T follicular helper cell (primary cell): ENCODE measurements around the gene GPRIN2.
"Not testable (repeated sequence)": the region's sequence is repeated elsewhere in the genome, so short reads cannot be mapped to it uniquely, and the experiment has no call there.

Experiments used
- DNase-seq: peaks from one replicate; pipeline ENCODE4 v3.0.0-alpha.2; 2020; ENCODE audit warnings: low read depth

GPRIN2 gene

DNA sequence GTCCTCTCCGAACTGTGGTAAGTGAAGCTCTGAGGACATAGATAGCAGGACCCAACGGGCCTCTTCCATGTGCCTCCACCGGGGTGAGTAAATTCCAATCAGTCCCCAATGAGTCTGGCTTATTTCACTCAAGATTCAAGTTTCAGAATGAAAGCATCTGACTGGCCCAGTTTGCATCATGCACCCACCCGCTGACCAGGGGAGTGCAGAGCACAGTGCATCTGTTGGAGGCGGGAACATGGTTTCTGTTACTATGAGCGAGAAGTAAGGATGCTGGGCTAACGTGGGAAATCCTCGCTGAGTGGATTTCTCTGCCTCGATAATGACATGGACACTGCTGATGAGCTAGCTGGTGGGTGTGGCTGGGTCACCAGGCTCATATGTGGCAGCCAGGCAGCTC lies 10.7 kb upstream of the GPRIN2 start:
- not testable (repeated sequence) for DNase-seq

DNA sequence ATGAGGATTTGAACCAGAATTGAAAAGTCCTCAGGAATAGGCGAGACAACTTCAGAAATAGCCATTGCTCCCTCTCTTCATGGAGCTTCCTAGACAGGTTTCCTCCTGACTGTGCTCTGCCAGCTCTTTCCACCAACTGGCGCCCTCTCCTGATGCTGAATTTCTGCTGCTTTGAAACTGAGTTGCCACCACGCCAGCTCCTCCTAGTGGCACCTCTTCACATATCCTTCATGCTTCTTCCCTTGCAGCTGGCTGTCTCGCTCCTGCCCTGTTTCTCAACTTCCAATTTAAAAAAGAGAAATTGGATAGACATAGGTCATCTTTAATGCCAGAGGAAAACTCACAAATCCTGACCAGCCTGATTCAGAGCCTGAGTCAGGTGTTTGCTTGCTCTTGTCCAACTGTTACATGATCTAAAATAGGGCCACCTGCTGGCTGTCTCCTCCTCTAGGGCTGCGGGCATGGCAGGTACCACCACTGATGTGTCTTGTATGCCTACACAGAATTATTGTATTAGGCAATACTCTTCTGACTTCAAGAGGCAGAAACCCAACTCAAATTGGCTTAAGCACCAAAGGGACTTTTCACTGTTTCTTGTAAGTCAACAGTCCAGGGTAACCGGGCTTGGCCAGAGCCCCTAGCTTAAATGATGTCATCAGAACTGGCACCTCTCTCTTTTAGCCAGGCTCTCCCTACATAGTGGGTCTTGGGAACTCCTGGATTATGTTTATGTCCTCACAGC lies 9.3 kb upstream of the GPRIN2 start:
- DNase-seq = peak; percentile 29

DNA sequence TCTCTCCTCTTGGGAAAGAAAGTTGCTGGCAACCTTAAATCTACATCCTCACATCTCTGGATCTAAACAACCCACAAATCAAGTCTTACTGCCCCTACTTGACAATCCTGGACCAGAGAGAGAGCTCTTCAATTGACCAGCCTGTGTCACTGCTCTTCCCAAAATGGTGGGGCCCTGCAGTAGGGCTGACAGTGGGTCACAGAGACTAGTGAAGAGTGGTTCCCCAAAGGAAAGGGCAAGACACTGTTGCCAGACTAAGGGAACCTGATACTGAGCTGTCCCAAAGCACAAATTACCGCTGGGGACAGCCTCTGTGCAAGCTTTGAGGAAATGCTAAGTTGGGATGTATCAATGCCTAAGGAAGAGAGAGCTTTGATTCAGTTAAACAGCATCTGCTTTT lies 4.5 kb upstream of the GPRIN2 start:
- no peak for DNase-seq

DNA sequence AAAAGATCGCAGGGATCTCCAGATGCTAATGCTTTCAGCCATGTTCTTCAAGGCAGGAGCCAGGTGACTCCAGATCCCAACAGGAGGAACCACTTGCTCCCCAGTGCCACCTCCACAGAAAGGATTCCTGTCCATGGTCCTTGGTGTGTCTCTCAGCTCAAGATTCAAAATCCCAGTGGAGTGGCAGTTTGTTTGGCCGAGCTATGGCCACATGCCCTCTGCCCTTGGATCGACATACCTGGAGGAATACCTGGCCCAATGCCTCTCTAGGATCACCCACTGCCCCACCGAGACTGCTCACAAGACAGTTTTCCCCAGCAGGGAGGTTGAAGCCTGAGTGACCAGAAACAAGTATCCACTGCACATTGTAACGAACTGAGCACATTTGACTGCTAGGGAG lies 3.9 kb upstream of the GPRIN2 start:
- DNase-seq = no peak

DNA sequence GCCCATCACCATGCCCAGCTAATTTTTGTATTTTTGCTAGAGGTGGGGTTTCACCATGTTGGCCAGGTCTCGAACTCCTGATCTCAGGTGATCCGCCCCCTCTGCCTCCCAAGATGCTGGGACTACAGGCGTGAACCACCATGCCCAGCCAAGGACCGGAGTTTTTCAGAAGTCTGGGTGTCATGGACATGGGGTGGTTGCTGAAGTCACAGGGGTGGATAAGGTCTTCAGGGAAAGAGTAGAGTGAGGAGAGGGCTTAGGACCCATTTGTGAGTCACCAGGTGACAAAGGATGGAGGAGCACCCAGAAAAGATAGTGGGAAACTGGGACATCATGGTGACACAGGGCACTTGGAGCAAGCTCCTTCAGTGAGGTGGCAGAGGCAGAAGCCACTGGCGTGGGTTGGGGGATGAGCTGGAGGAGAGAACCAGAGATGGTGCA lies 2.8 kb upstream of the GPRIN2 start:
- no peak for DNase-seq

DNA sequence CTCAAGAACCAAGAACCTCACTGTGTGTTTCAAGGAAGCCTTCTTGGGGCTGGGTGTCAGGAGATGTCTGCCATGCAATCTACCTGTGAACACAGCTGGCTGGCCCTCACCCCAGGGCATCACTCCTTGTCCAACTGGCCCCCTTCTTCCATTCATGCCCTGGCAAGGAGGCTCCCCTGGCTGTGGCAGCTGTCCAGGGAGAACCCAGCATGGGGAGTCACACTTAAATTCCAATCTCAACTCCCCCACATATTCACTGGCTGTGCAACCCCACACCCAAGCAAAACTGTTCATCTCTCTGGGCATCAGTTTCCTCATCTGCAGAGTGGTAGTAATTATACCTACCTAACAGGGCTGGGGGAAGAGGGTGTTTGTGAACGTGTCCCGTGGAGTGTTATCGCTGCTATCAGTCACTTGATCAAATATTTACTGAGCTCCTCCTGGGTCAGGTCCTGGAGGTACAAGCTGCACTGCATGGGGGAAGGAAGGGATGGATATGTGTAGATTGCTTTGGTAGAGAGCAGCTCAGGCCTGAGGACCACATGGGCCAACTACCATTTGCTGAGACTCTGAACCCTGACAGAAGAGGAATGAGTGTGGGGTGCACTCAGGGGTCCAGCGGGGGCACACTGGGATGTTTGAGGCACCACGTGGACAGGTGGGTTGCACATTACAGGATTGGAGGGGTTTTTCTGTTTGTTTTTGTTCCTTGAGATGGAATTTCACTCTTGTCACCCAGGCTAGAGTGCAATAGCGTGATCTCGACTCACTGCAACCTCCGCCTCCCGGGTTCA lies 2.1 kb upstream of the GPRIN2 start:
- no peak for DNase-seq

DNA sequence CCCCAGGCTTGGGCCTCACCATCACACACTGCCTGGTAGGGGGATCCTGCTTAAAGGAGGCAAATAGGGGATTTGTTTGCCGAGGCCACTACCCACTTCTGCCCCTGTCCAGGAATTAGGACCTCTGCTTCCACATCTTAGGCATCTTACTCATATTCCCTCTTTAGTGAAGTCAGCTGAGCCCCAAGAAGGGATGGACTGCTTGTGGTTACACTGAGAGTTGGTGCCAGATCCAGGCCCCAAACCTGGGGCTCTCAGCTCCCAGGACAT lies 1.6 kb upstream of the GPRIN2 start:
- no peak for DNase-seq

DNA sequence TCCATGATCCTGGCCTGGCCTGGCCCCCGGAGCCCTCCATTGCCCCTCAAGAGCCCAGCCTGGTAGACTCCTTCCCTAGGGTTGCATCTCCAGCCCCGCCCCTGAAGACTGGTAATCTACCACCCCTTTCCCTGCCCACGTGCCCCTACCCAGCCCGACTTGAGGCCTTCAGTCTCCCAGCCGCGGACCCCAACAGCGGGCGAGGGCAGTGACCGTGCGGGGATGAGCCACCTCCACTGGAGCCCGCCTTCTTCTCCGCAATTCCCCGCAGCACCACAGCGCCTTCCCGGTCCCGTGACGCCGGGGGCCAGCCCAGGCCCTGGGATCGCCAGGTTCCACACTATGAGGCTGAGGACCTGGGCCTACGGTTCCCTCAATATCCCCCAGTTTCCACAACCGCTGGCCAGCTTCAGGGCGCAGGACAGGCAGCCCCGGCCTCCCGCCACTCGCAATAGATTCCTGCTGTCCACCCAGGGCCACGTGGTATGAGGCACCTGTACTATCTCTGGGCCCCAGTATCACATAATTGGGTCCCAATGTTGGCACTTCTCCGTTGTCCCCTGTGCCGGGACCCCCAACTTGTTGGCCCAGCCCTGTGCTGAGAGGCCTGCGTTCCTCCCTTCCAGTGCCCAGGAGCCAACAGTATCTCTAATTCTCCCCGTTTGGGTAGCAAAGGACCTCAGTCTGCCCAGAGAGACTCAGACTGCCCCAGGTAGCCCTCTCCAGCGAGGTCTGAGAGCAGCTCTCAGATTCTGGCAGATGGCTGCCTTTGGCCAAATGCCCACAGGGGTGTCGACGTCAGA lies 1.1 kb upstream of the GPRIN2 start:
- DNase-seq = no peak

DNA sequence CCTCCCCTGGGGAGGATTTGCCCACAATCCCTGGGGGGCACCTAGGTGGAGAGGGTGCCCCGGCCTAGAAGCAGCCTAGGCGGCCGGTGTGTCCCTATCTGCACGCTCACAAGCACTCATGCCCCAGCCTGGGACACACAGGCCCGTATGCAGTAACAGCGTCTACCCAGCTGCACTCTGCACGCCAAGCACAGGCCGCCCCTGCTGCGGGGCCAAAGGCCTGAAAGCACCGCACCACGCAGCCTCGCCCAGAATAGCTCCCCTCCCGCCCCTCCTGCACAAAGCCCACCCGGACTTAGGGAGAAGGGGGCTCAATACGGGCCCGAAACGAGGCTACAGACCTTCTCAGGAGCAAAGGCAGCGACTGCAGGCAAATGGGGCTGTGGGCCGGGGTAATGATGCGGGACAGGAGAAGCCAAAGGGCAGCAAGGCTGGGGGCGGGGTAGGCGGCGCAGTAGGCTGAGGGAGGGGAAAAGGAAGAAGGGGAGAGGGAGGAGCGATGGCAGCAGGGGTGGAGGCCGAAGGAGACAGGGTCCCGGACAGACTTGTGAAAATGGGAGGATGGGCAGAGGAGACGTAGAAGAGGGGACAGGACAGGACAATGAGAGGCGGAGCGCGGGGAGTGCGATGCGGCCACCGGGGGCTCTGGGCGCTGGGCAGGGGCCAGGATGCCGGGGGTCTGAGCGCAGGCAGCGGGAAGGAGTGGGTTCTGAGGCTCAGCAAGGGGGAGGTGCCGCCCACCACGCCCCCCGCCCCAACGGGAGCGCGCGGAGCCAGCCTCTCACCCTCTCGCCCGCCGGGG lies 544 bp downstream of the GPRIN2 start:
- DNase-seq = no peak

DNA sequence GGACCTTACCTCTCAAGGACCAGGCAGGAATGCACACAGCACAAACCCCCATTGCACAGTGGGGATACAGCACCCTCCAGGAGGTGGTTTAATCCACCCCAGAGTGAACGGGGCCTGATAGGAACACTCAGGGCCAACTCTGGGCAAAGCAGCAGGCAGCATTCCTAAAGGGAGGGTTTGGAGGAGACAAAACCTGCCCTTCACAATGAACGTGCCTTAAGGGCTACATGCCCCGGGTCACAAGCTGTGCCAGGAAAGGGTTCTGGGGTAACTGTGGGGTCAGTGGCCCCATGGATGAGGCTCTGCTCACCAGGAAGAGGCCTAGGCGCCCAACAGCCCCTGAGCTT lies 1.1 kb downstream of the GPRIN2 start:
- no peak for DNase-seq

DNA sequence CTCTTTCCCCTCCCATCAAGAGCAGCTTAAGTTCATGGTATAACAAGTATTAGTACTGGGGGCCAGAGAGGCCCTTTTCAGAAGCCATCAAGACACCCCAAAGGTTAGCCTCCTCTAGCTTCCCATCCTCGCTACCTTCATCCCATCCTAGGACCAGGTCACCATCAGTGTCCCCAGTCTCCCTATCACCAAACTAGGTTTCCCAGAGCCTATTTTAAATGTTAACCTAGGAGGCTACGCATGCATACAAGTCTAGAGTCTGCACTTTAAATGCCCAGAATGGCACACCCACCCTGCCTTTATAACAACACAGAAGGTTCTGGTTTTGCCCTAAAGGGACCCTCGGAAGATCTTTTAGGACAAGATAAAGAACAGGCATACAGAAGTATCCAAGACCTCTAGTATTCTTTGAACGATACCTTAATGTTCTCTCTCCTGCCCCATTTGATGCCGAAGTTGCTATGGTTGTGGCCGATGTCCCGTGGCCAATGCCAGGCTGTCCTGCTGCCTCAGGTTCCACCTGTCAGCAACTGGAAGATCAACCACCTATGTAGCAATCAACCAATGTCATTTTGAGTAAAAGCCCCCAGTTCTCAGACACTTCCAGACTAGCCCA lies 2.2 kb downstream of the GPRIN2 start:
- DNase-seq = no peak

DNA sequence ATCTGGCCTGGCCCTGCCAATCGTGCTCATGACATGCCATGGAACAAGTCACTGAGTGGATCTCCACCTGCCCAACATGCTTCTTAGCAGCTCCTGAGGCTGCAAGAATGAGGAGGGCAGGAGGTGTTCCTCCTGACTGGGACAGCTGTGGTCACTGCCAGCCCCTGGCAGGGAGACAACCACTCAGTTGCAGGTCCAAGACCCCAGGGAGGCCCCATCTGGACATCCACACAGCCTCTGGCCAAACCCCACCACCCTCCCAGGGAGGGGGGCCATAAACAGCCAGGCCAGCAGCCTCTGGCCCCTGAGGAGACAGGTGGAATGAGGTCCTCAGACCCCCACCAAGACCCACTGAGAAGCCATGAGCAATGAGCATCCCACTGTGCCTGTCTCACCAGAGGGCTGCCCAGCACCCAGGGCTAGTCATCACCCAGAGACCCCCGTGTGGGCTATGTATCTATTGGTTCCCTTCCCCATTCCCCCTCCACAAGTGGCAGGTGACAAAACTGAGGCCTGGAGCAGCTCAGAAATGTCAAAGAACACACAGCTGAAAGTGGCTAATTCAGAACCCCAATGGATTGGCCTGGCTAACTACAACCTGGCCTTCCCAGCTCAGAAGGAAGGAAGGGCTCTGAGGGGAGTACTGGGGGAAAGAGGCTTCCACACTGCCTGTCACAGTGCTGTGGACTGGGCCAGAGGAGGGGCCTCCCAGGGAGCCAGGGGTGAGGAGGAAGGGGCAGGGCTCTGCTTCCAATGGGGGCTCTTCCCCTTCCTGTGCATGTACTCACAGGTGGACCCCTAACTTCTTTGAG lies 3.0 kb downstream of the GPRIN2 start:
- no peak for DNase-seq

DNA sequence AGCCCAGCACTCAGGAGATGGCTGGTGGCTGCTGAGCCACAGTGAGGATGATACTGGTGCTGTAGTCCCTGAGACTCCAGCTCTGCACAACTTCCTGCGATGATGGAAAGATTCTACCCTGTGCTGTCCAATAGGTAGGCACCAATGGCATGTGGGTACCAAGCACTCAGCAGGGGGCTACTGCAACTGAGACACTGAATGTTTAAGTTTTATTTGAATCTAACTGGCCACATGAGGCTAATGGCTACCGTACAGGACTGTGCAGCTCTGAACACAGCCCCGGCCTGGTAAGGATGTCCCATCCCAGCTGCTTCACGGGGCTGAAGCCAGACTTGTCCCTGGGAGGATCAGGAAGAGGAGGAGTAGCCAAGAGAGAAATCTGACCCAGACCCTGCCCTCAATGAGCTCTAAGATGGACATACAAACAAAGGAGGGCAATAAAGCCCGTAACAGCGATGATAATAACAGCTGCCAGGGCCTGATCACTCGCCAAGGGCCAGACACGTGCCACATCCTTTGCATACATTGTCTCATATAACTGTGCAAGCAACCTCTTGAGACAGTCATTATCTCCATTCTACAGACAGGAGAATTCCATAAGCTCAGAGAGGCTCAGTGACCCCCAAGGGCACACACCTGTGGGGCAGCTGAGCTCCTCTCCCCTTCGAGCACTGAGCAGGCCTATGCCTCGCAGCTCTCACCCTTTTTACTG lies 3.8 kb downstream of the GPRIN2 start:
- DNase-seq = no peak

DNA sequence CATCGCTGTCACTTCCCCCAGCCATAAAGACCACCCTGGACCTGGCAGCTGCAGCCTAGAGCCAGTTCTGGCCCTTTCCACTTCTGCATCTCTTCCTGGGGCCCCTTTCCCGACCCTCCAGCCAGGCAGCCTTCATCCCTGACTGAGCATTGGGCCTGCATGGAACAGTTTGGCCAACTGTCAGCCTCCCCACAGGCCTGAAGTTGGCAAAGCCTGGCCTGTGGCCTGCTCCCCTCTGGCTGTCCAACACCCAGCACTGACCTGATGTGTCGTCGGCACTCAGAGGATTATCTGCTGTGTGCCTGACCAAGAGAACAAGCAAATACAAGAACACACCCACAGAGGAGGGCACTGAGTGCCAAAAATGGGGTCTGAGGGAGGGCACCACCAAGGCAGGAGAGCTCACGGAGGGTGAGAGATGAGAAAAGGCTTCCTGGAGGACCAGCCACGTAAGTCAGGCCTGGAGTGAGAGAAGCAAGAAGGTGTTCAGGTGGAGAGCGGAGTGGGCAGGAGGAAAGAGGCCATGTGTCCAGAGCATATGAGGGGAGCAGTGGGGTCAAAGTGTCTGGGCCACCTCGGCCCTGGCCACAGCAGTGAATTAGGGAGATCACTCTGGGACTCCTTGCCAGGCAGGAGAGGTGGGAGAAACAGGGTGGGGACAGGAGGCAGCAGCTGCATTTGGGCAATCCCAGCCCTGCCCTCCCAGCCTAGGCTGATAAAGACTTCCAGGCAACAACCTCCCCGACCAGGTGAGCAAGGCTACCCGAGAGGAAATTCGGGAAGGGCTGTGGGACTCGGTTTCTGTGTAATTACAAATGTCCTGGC lies 4.5 kb downstream of the GPRIN2 start:
- DNase-seq = no peak

DNA sequence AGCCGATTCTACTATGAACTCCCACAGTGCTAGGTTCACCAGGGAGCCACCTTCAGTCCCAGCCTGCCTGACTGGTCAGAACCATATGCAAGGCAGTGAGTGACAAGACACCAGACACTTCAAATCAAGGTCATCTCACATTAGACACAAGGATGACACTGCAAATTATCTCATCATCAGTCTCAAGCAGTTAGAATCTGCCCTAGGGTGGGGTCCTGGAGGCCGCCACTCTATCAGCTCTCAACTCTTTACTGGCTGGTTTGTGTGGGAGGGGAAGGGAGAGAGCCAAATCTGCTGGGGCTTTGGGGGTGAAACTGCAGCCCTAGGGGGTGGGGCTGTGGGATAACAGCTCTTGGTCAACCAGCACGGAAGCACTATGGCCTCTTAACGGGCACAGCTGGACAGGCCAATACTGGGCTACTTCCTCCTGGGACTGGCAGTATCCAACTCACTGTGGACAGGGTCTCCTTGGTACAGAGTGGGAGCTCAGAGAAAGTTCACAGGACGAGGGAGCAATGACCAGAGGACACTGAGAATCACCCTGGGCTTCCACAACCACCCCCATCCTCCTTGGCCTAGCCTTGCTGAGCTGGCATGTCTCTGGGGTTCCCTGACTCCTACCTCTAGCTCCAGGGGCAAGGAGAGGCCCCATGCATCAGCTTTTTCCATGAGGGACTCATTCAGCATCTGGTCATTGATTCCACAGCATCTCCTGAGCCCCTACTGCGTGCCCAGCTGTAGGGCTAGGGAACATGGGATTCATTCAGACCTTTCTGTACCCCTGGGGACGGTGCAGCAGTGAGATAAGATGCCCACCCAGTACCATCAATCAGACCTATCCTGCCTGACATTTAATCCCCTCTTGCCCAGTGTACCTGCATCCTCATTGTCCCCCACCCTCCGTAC lies 5.4 kb downstream of the GPRIN2 start:
- DNase-seq = no peak

DNA sequence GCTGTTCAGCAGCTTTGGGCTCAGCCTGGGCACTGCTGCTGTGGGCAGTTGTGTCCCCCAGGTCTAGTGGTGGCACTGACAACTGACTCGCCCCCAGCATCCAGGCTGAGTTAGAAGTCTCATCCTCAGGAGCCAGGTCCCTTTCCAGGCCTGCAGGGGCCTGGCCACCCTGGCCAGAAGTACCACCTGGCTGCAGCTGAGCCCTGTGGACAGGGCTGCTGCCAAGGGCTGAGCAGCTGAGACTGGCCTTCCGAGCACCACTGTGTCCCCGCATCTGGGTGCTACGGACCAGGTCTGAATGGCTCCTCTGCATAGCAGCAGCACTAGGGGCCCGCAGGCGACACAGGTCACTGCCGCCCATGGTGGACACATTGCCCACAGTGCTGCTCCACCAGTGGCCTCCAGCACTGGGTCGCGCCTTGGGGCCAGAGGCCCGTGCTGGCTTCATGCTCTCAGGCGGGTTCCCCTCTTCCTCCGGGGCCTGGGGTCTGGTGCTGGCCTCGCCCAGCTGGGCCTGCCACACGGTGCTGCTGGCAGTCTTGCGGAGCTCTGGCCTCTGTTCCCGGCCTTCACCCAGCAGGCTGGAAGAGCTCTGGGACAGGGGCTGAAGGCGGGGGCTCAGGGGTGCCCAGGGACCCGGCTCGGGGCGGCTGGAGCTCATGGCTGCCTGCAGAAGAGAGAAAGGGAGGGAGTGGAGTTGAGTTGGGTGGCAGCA lies 6.2 kb downstream of the GPRIN2 start:
- no peak for DNase-seq
